ENCODE data around the gene CTSA. TPM values are rescaled to one million over a fixed set of nuclear protein-coding genes. Genes with fewer than 3 reads are reported as not detected.

Gene CTSA
- total and polyA plus RNA-seq, 3 donors from 2014 or later, result 103 to 223 (median 112) TPM

GRCh38 chr20:45944151-45944964 lies 53.2 kb downstream of the CTSA start:
- TF ChIP-seq CTCF (IDR thresholded peaks at IDR 0.05) (no peak), POLR2A (IDR thresholded peaks at IDR 0.05) (no peak)
- WGBS, 2 donors, result 86 to 87% methylated on average over 7 to 15 of the region's 15 CpGs
- no peak overlapping the region for H3K27ac ChIP-seq
- intact Hi-C loops (cut with DNase I; ENCODE audit: low total_unique reads), result no loop called here
- no peak overlapping the region for H3K4me3 ChIP-seq
- peaks cover 18% of the 10 kb centered on the region for H3K4me1 ChIP-seq
- no peaks in the 10 kb centered on the region for H3K36me3 ChIP-seq (ENCODE audit: low read depth, missing control alignments)
- no peak for DNase-seq
- H3K27me3 ChIP-seq, result no peaks in the 10 kb centered on the region
- no peaks in the 10 kb centered on the region for H3K9me3 ChIP-seq

- 85 to 86% methylated on average over 16 to 19 of the region's 19 CpGs for WGBS, 2 donors
- intact Hi-C loops (cut with DNase I; ENCODE audit: low total_unique reads), result no loop called here
- Histone ChIP-seq H3K4me3 (no peak overlapping the region), H3K27me3 (no peaks in the 10 kb centered on the region), H3K9me3 (no peaks in the 10 kb centered on the region), H3K36me3 (ENCODE audit: low read depth, missing control alignments) (no peaks in the 10 kb centered on the region), H3K4me1 (peaks cover 18% of the 10 kb centered on the region), H3K27ac (peak overlapping the region; percentile 76 to 83)
- no peak for DNase-seq
- TF ChIP-seq POLR2A (IDR thresholded peaks at IDR 0.05) (no peak), CTCF (IDR thresholded peaks at IDR 0.05) (no peak)
These were observed 54.0 kb downstream of the CTSA start for GRCh38 chr20:45944965-45945677.

- 52 to 62% methylated on average over 8 to 13 of the region's 13 CpGs for WGBS, 2 donors
- Histone ChIP-seq H3K4me3 (no peak overlapping the region), H3K36me3 (ENCODE audit: low read depth, missing control alignments) (no peaks in the 10 kb centered on the region), H3K27me3 (no peaks in the 10 kb centered on the region), H3K27ac (peak overlapping the region; percentile 76 to 83), H3K9me3 (no peaks in the 10 kb centered on the region), H3K4me1 (peaks cover 18% of the 10 kb centered on the region)
- DNase-seq, result peak; percentile 62
- TF ChIP-seq CTCF (IDR thresholded peaks at IDR 0.05) (no peak), POLR2A (IDR thresholded peaks at IDR 0.05) (no peak)
- intact Hi-C loops (cut with DNase I; ENCODE audit: low total_unique reads), result no loop called here
These were observed 54.6 kb downstream of the CTSA start for GRCh38 chr20:45945678-45946148.

- Histone ChIP-seq H3K4me1 (peaks cover 18% of the 10 kb centered on the region), H3K27me3 (no peaks in the 10 kb centered on the region), H3K36me3 (ENCODE audit: low read depth, missing control alignments) (no peaks in the 10 kb centered on the region), H3K4me3 (no peak overlapping the region), H3K27ac (peak overlapping the region; percentile 76 to 83), H3K9me3 (no peaks in the 10 kb centered on the region)
- DNase-seq, result peak; percentile 95
- intact Hi-C loops (cut with DNase I; ENCODE audit: low total_unique reads), result no loop called here
- TF ChIP-seq CTCF (IDR thresholded peaks at IDR 0.05) (no peak), POLR2A (IDR thresholded peaks at IDR 0.05) (no peak)
- 52 to 57% methylated on average over 13 to 20 of the region's 20 CpGs for WGBS, 2 donors
These were observed 55.2 kb downstream of the CTSA start for GRCh38 chr20:45946149-45946970.

Measured in testis (tissue), 3 donors.